ENCODE measurements around the gene TMC6.
"Not testable (repeated sequence)": the region's sequence is repeated elsewhere in the genome, so short reads cannot be mapped to it uniquely, and the experiment has no call there.

The TMC6 gene

GRCh38 chr17:78107976-78108725, 20.4 kb downstream of the TMC6 start:
- no peak for DNase-seq

GRCh38 chr17:78107457-78107856, 21.1 kb downstream of the TMC6 start:
- no peak for DNase-seq

GRCh38 chr17:78106211-78106610, 22.3 kb downstream of the TMC6 start:
- no peak for DNase-seq

- DNase-seq: no peak
Measured at GRCh38 chr17:78105551-78105950, 23.0 kb downstream of the TMC6 start.

GRCh38 chr17:78105101-78105500, 23.5 kb downstream of the TMC6 start:
- no peak for DNase-seq

- DNase-seq: no peak
Measured at GRCh38 chr17:78104540-78104941, 24.0 kb downstream of the TMC6 start.

GRCh38 chr17:78103311-78103710, 25.2 kb downstream of the TMC6 start:
- DNase-seq: no peak

- DNase-seq: no peak
Measured at GRCh38 chr17:78101542-78101941, 27.0 kb downstream of the TMC6 start.

- no peak for DNase-seq
Measured at GRCh38 chr17:78101112-78101511, 27.4 kb downstream of the TMC6 start.

- DNase-seq: no peak
Measured at GRCh38 chr17:78096093-78096492, 32.5 kb downstream of the TMC6 start.

- DNase-seq: no peak
Measured at GRCh38 chr17:78095035-78095434, 33.5 kb downstream of the TMC6 start.

GRCh38 chr17:78092794-78093324, 35.7 kb downstream of the TMC6 start:
- no peak for DNase-seq

GRCh38 chr17:78089576-78090281, 38.8 kb downstream of the TMC6 start:
- no peak for DNase-seq

- no peak for DNase-seq
Measured at GRCh38 chr17:78088529-78088928, 40.0 kb downstream of the TMC6 start.

GRCh38 chr17:78086740-78087139, 41.8 kb downstream of the TMC6 start:
- no peak for DNase-seq

- peak; percentile 67 for DNase-seq
Measured at GRCh38 chr17:78082988-78083387, 45.6 kb downstream of the TMC6 start.

- not testable (repeated sequence) for DNase-seq
Measured at GRCh38 chr17:78082355-78082872, 46.1 kb downstream of the TMC6 start.

- DNase-seq: no peak
Measured at GRCh38 chr17:78081551-78081950, 47.0 kb downstream of the TMC6 start.

GRCh38 chr17:78079253-78079652, 49.3 kb downstream of the TMC6 start:
- no peak for DNase-seq

- DNase-seq: no peak
Measured at GRCh38 chr17:78075545-78075944, 53.0 kb downstream of the TMC6 start.

GRCh38 chr17:78075011-78075410, 53.5 kb downstream of the TMC6 start:
- DNase-seq: no peak

GRCh38 chr17:78072961-78073360, 55.6 kb downstream of the TMC6 start:
- no peak for DNase-seq

GRCh38 chr17:78069695-78070094, 58.9 kb downstream of the TMC6 start:
- DNase-seq: no peak

GRCh38 chr17:78066976-78067375, 61.6 kb downstream of the TMC6 start:
- DNase-seq: not testable (repeated sequence)
